Natural killer cell treated with Interleukin-12 subunit alpha and Interleukin-12 subunit beta and Interleukin-15 and Interleukin-18, amount 100 ng/mL, for 72 hours (primary cell): Measurements from ENCODE around the gene EOLA2. TPM values are rescaled to one million over a fixed set of nuclear protein-coding genes. Genes with fewer than 3 reads are reported as not detected.
A peak's percentile ranks its signal among the peaks of the same experiment; 100 is the strongest.
"Not testable (repeated sequence)": the region's sequence is repeated elsewhere in the genome, so short reads cannot be mapped to it uniquely, and the experiment has no call there.

ENCODE experiments used
- ATAC-seq, 2 donors: fragments of 150-1000 bp; cut with Tn5 transposase in 1 of 2; sonication (Bioruptor Pico), chemical (Tn5 transposase) in 1 of 2; 2 replicates each; pipeline ENCODE4 v1.10.0; 2021
- DNase-seq: peaks from one replicate; pipeline ENCODE4 v3.0.0; 2022; ENCODE audit warnings: low spot score
- H3K27ac Mint-ChIP-seq, 2 donors: 1 replicate in 1 of 2; 2 replicates in 1 of 2; pipeline ENCODE4 v1.8.0; 2022; ENCODE audit warnings: mixed read lengths in 2 of 2, mild to moderate bottlenecking in 1 of 2, moderate library complexity in 1 of 2
- H3K27me3 Mint-ChIP-seq, 2 donors: 1 replicate in 1 of 2; 2 replicates in 1 of 2; pipeline ENCODE4 v1.8.0; 2022; ENCODE audit warnings: mixed read lengths in 2 of 2
- H3K36me3 Mint-ChIP-seq: one replicate; pipeline ENCODE4 v1.8.0; 2022; ENCODE audit warnings: mixed read lengths
- H3K4me1 Mint-ChIP-seq, 2 donors: 1 replicate in 1 of 2; 2 replicates in 1 of 2; pipeline ENCODE4 v1.8.0; 2022; ENCODE audit warnings: low read depth in 2 of 2, mixed read lengths in 2 of 2, mild to moderate bottlenecking in 1 of 2
- H3K4me3 Mint-ChIP-seq: one replicate; pipeline ENCODE4 v1.8.0; 2022; ENCODE audit warnings: mixed read lengths
- H3K9me3 Mint-ChIP-seq: 2 replicates; pipeline ENCODE4 v1.8.0; 2022; ENCODE audit warnings: mixed read lengths
- total RNA-seq, 2 donors: library from RNA; stranded (reverse); gene quantifications; one replicate each; pipeline ENCODE4 v1.2.3, GENCODE V29; 2022

Gene EOLA2
- total RNA-seq, 2 donors from 2014 or later, result 46.9 to 64.3 TPM

DNA sequence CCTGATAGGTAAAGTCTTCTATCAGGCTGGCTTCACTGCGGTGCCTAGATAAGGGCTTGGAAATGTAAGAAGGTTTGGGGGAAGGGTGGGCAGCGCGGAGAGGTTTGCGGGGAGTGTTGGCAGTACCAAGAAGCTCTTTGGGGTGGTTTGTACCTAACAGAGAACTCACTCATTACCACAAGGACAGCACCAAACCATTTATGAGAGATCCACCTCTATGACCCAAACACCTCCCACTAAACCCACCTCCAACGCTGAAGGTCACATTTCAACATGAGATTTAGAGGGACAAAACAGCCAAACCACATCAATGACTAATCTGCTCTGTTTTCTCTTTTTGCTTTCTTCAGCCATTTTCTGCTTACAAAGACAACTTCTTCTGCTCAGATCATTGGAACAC lies 13.9 kb downstream of the EOLA2 start:
- not testable (repeated sequence) for ATAC-seq

DNA sequence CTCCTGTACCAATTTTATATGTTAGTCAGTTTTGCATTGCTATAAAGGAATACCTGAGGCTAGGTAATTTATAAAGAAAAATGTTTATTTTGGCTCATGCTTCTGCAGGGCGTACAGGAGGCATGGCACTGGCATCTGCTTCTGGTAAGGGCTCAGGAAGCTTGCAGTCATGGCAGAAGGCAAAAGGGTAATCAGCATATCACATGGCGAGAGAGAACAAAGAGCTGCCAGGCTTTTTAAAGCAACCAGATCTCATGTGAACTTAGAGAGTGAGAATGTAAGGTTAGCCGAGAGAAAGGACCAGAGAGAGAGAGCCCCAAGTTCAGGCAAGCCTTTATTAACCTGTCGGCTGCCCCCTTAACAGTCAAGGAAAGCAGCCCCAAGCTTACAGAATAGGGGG lies 14.5 kb downstream of the EOLA2 start:
- H3K4me1 Mint-ChIP-seq, DNase-seq, H3K27ac Mint-ChIP-seq, H3K4me3 Mint-ChIP-seq, H3K9me3 Mint-ChIP-seq, H3K27me3 Mint-ChIP-seq, H3K36me3 Mint-ChIP-seq, ATAC-seq: not testable (repeated sequence)

More for the DNA sequence above, 13.9 kb downstream of the EOLA2 start:
- DNase-seq, H3K27me3 Mint-ChIP-seq, H3K4me1 Mint-ChIP-seq, H3K36me3 Mint-ChIP-seq, H3K9me3 Mint-ChIP-seq, H3K4me3 Mint-ChIP-seq, H3K27ac Mint-ChIP-seq: not testable (repeated sequence)

DNA sequence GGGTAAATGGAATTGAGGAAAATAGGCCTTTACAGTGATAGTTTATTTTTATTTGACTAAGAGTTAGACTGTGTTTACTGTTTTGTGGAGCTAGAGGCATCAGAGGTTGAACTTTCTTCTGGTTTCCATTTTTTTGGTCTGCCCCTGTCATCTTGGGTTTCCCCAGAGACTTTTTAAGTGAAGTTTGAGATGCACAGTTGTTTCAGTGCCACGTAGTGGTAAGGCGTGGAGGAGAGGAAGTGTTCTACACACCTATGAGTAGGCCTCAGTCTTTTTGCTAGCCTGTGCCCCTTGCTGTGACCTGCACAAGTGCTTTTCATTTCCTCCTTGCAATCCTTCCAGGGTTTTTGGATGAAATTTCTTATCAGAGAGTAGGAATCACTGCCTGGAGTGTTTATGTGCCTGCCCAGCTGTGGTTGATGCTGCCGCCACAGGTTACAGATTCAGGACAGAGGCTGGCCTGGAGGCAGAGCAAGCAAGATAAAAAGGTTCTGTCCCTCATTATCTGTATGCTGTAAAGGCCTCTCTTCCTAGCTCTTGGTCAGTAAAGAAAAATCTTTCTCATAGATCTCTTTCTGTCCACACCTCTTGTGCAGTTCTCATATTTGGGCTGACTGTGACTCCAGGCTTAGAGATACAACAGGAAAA lies 21.4 kb downstream of the EOLA2 start:
- Mint-ChIP-seq H3K36me3 (no peaks in the 10 kb centered on the region), H3K4me3 (no peak overlapping the region), H3K27ac (peak overlapping the region in 1 of 2 donors; percentile 53), H3K27me3 (no peaks in the 10 kb centered on the region), H3K4me1 (peaks cover 0 to 12% of the 10 kb centered on the region in 2 donors), H3K9me3 (peaks cover 5% of the 10 kb centered on the region)
- DNase-seq (no peak), ATAC-seq (peak; percentile 55 to 87)

DNA sequence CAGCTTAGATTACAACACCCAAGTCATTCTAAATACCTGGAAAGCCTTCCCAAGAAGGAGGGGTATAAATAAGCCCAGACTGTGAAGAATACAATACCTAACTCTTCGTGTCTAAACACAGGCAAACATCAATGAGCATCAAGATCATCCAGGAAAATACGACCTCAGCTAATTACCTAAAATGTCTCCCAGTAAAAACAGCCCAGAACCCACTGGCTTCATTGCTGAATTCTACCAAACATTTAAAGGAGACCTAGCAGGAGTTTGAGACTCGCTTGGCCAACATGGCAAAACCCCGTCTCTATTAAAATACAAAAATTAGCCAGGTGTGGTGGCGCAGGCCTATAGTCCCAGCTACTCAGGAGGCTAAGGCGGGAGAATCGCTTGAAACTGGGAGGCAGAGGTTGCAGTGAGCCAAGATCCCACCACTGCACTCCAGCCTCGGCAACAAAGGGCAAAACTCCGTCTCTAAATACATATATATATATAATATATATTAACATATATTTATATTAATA lies 28.1 kb downstream of the EOLA2 start:
- no peaks in the 10 kb centered on the region for H3K36me3 Mint-ChIP-seq

DNA sequence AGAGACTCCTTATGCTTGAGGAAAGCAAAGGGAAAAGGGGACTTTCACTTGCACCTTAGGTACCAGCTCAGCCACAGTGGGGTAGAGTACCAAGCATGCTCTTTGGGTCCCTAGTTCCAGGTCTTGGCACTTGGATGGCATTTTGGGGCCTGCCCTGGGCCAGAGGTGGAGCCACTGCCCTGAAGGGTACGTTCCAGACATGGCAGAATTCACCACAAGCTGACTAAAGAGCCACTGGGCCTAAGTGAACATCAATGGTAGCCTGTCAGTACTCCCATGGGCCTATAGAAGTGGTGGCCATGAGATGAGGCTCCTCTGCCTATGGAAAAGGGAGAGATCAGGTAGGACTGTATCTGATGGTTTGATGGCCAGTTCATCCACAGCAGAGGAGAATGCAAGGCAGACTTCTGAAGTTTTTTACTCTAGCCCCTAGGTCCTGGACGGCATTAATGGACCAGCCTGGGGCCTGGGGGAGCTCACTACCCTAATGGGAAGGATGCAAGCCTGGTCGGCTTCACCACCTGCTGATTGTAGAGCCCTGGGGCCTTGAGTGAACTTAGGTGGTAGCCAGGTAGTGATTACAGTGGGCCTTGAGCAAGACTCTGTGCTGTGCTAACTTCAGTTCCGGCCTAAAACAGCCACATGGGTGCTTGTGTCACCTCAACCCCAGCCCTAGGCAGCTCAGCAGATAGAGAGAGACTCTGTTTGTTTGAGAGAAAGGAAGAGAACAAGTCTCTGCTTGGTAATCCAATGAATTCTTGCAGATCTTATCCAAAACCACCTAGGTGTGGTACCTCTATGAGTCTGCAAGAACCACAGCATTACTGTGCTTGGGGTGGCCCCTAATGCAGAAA lies 28.7 kb downstream of the EOLA2 start:
- peak overlapping the region in 1 of 2 donors; percentile 24 for H3K27ac Mint-ChIP-seq
- DNase-seq (no peak), ATAC-seq (peak; percentile 77 to 90)

More for the DNA sequence above, 28.1 kb downstream of the EOLA2 start:
- peak overlapping the region in 1 of 2 donors; percentile 24 for H3K27ac Mint-ChIP-seq
- peaks cover 0 to 2% of the 10 kb centered on the region in 2 donors for H3K4me1 Mint-ChIP-seq
- H3K27me3 Mint-ChIP-seq, result no peaks in the 10 kb centered on the region
- DNase-seq, result no peak
- peaks cover 5% of the 10 kb centered on the region for H3K9me3 Mint-ChIP-seq
- no peak overlapping the region for H3K4me3 Mint-ChIP-seq
- no peak for ATAC-seq

DNA sequence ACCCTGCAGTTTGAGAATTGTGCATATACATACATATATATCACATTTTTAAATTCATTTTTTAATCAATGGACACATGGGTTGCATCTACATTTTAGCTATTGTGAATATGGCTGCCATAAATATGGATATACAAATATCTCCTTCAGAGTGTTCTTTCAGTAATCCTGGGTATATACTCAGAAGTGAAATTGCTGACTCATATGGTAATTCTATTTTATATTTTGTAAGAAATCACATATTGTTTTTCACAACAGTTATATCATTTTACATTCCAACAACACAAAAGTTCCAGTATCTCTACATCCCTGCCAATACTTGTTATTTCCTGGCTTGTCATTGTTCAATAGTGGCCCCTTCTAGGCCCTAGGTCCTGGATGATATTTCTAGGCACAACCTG lies 29.6 kb downstream of the EOLA2 start:
- Mint-ChIP-seq H3K27ac (no peak overlapping the region), H3K27me3 (no peaks in the 10 kb centered on the region), H3K4me1 (peaks cover 6 to 13% of the 10 kb centered on the region in 2 donors), H3K9me3 (no peaks in the 10 kb centered on the region), H3K4me3 (no peak overlapping the region), H3K36me3 (no peaks in the 10 kb centered on the region)
- ATAC-seq (no peak), DNase-seq (no peak)

More for the DNA sequence above, 28.7 kb downstream of the EOLA2 start:
- H3K36me3 Mint-ChIP-seq, result no peaks in the 10 kb centered on the region
- peaks cover 2 to 5% of the 10 kb centered on the region in 2 donors for H3K4me1 Mint-ChIP-seq
- H3K4me3 Mint-ChIP-seq, result no peak overlapping the region
- no peaks in the 10 kb centered on the region for H3K27me3 Mint-ChIP-seq
- peaks cover 5% of the 10 kb centered on the region for H3K9me3 Mint-ChIP-seq

DNA sequence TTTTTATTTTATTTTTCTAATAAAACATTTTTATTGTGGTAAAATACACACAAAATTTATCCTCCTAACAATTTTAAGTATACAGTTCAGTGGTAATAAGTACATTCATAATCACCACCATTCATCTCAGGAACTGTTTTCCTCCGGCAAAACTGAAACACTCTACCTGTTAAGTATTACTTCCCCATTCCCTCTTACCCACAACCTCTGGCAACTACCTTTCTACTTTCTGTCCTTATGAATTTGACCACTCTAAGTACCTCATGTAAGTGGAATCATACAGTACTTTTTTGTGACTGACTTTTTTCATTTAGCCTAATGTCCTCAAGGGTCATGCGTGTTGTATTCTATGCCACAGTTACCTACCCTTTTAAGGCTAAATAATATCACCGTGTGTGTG lies 30.0 kb downstream of the EOLA2 start:
- peaks cover 6 to 14% of the 10 kb centered on the region in 2 donors for H3K4me1 Mint-ChIP-seq

DNA sequence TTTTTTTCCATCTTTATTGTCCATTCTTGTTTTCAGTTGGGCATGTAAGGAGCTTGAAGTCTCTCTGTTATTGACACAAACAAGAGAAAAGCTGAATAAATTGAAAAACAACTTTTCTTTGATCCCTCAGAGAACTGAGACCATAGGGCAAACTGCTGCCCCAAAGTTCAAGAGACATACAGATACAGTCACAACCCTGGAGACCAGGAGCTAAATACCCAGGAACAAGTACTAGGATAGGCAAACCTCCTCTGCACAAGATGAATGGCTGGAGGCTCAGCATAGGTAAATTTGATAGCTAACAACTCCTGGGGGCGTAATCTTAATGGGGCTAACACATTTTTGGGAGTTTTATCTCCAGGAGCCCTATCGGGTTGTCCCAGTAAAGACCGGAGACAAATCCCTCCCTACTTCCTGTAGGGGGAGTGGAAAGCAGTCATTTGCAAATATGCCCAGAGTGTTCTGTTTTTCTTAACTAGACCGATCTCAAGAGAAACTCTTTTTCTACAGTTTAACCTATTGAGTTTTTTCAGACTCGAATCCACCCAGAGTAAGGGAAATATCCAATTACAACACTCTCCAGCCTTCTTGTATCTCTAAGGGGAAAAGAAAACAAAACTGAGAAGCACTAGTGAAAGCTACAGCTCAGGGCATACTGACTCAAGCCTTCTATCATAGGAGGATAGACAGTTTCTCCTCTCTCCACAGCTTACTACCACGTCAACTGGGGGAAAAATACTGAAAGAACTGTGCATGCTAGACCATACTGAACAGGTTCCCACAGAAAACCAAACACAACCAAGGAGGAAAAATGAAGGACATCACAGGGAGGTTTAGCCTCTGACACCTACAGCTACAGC lies 34.2 kb downstream of the EOLA2 start:
- Mint-ChIP-seq H3K9me3 (no peaks in the 10 kb centered on the region), H3K27ac (peak overlapping the region in 1 of 2 donors; percentile 60), H3K27me3 (peaks cover 0 to 6% of the 10 kb centered on the region in 2 donors), H3K4me3 (peak overlapping the region; percentile 70), H3K36me3 (no peaks in the 10 kb centered on the region), H3K4me1 (peaks cover 4 to 14% of the 10 kb centered on the region in 2 donors)
- ATAC-seq, result peak in 1 of 2 donors; percentile 71
- DNase-seq, result no peak

More for the DNA sequence above, 30.0 kb downstream of the EOLA2 start:
- Mint-ChIP-seq H3K9me3 (no peaks in the 10 kb centered on the region), H3K27me3 (no peaks in the 10 kb centered on the region), H3K4me3 (no peak overlapping the region), H3K36me3 (no peaks in the 10 kb centered on the region), H3K27ac (no peak overlapping the region)
- DNase-seq (no peak), ATAC-seq (no peak)

DNA sequence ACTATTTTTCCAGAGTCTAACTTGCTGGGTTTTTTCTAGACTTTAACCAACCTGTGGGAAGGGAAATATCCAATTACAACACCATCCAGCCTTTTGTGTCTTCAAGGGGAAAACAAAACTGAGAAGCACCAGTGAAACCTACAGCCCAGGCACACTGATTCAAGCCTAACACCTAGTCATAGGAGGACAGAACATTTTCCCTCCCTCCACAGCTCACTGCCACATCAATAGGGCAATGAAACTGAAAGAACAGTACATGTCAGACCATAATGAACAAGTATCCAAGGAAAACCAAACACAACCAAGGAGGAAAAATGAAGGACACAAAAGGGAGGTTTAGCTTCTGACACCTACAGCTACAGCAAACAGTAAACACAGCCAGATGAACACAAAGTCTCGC lies 39.7 kb downstream of the EOLA2 start:
- Mint-ChIP-seq H3K27ac (no peak overlapping the region), H3K36me3 (no peaks in the 10 kb centered on the region), H3K4me1 (peaks cover 5 to 10% of the 10 kb centered on the region in 2 donors), H3K4me3 (peak overlapping the region; percentile 27), H3K9me3 (no peaks in the 10 kb centered on the region), H3K27me3 (peaks cover 0 to 14% of the 10 kb centered on the region in 2 donors)
- ATAC-seq (peak; percentile 78 to 99), DNase-seq (no peak)

DNA sequence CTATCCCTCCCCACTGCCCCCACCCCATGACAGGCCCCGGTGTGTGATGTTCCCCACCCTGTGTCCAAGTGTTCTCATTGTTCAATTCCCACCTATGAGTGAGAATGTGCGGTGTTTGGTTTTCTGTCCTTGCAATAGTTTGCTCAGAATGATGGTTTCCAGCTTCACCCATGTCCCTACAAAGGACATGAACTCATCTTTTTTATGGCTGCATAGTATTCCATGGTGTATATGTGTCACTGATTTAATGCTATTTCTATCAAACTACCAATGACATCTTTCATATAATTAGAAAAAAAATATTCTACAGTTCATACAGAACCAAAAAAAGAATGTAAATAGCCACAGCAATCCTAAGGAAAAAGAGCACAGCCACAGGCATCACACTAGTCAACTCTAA lies 47.5 kb downstream of the EOLA2 start:
- H3K27me3 Mint-ChIP-seq, result peaks cover 0 to 15% of the 10 kb centered on the region in 2 donors
- not testable (repeated sequence) for ATAC-seq, H3K4me3 Mint-ChIP-seq, H3K36me3 Mint-ChIP-seq, H3K9me3 Mint-ChIP-seq, DNase-seq, H3K27ac Mint-ChIP-seq, H3K4me1 Mint-ChIP-seq

Other genes with a start within 250 kb of the EOLA2 start
- gene MAGEA11, start 226.4 kb downstream of the EOLA2 start, total RNA-seq, result not detected
- under 1 TPM; 0.33 to 0.52 TPM for gene HSFX1, start 164.4 kb downstream of the EOLA2 start, total RNA-seq
- gene MAGEA9, start 156.6 kb downstream of the EOLA2 start, total RNA-seq, result not detected
- gene MAGEA8, start 57.3 kb downstream of the EOLA2 start, total RNA-seq, result not detected
- gene HSFX4, start 8.9 kb downstream of the EOLA2 start, total RNA-seq, result not detected